Bronchial epithelial cell (primary cell): ENCODE measurements around the gene GCK. TPM values are rescaled to one million over a fixed set of nuclear protein-coding genes. Genes with fewer than 3 reads are reported as not detected.
"Not testable (repeated sequence)": the region's sequence is repeated elsewhere in the genome, so short reads cannot be mapped to it uniquely, and the experiment has no call there.

ENCODE experiments used
- DNase-seq: peaks from one replicate; pipeline ENCODE4 v3.0.0-alpha.2; 2010; ENCODE audit warnings: low read depth
- FAIRE-seq: peaks from 2 replicates; lab custom pipeline; 2011; peaks lifted over from hg19 to GRCh38; lab: Jason Lieb, UNC
- H3K27me3 ChIP-seq: 2 replicates; pipeline ENCODE4 v1.5.1; 2011; ENCODE audit warnings: low read length; ENCODE audit not compliant: control insufficient read depth, insufficient read depth
- H3K36me3 ChIP-seq: 2 replicates; pipeline ENCODE4 v1.5.1; 2011; ENCODE audit warnings: low read length; ENCODE audit not compliant: control insufficient read depth, insufficient read depth
- H3K4me3 ChIP-seq: 2 replicates; pipeline ENCODE4 v1.5.1; 2011; ENCODE audit warnings: mild to moderate bottlenecking, low read depth, low read length, control low read depth
- CTCF ChIP-seq: IDR thresholded peaks from 2 replicates; pipeline ENCODE4 v1.5.1; 2011; ENCODE audit warnings: mild to moderate bottlenecking, moderate library complexity, low read length, control low read depth, inconsistent platforms; ENCODE audit not compliant: insufficient read depth, severe bottlenecking
- total RNA-seq: library from RNA; depleted of rRNA; stranded (reverse); fragments of >200 nt; gene quantifications from 2 replicates; pipeline ENCODE4 v1.2.1, GENCODE V29; 2014

The GCK gene
- total RNA-seq, 1 donor from 2014 or later: 0.53 TPM

- FAIRE-seq (no peak), DNase-seq (no peak)
- Histone ChIP-seq H3K27me3 (no peaks in the 10 kb centered on the region), H3K4me3 (no peak overlapping the region), H3K36me3 (peaks cover 32% of the 10 kb centered on the region)
- no peak for TF ChIP-seq CTCF
Measured at GRCh38 chr7:44210107-44210506, 20.9 kb upstream of the GCK start.

GRCh38 chr7:44208085-44208484, 18.8 kb upstream of the GCK start:
- Histone ChIP-seq H3K27me3 (no peaks in the 10 kb centered on the region), H3K36me3 (peaks cover 30% of the 10 kb centered on the region), H3K4me3 (no peak overlapping the region)
- no peak for DNase-seq
- no peak for TF ChIP-seq CTCF
- no peak for FAIRE-seq

GRCh38 chr7:44206008-44206407, 16.8 kb upstream of the GCK start:
- no peak for FAIRE-seq
- no peak for TF ChIP-seq CTCF
- Histone ChIP-seq H3K27me3 (no peaks in the 10 kb centered on the region), H3K4me3 (no peak overlapping the region), H3K36me3 (peaks cover 27% of the 10 kb centered on the region)
- DNase-seq: no peak

GRCh38 chr7:44201813-44202212, 12.6 kb upstream of the GCK start:
- peak; percentile 55 for DNase-seq

GRCh38 chr7:44200699-44201461, 11.6 kb upstream of the GCK start, which contains the start of gene YKT6:
YKT6 (plus strand) TSS chr7:44200978; CDS start chr7:44201136, 158 bp downstream.
- DNase-seq: peak; percentile 94
- no peaks in the 10 kb centered on the region for H3K27me3 ChIP-seq
- TF ChIP-seq CTCF: peak; percentile 70
- FAIRE-seq: no peak
- H3K4me3 ChIP-seq: peak within 1 kb of the TSS; percentile 99
- peaks cover 6% of the 10 kb centered on the region for H3K36me3 ChIP-seq

More at GRCh38 chr7:44201813-44202212, 12.6 kb upstream of the GCK start:
- Histone ChIP-seq H3K4me3 (peak overlapping the region; percentile 99), H3K36me3 (peaks cover 10% of the 10 kb centered on the region), H3K27me3 (no peaks in the 10 kb centered on the region)
- FAIRE-seq: no peak
- TF ChIP-seq CTCF: no peak

- not testable (repeated sequence) for DNase-seq, H3K4me3 ChIP-seq, H3K36me3 ChIP-seq, H3K27me3 ChIP-seq, FAIRE-seq
Measured at GRCh38 chr7:44200163-44200562, 10.9 kb upstream of the GCK start.
